NOMO-1 (cell line): ENCODE measurements around the gene TSEN34.
"Not testable (repeated sequence)": the region's sequence is repeated elsewhere in the genome, so short reads cannot be mapped to it uniquely, and the experiment has no call there.

Experiments
- DNase-seq, 2 experiments: peaks; one replicate each; lab custom pipeline; 2025; ENCODE audit not compliant: unreplicated experiment in 2 of 2; lab: John Stamatoyannopoulos, UW

TSEN34 gene

GRCh38 chr19:54183431-54183830 is 7.7 kb upstream of the TSEN34 start:
- DNase-seq: no peak

GRCh38 chr19:54186351-54186750 is 4.8 kb upstream of the TSEN34 start:
- no peak for DNase-seq

- DNase-seq: no peak
Measured at GRCh38 chr19:54186934-54187381, 4.2 kb upstream of the TSEN34 start.

GRCh38 chr19:54188215-54188871 is 2.8 kb upstream of the TSEN34 start:
- peak; percentile 65 to 67 for DNase-seq

GRCh38 chr19:54189145-54189734 is 1.9 kb upstream of the TSEN34 start, which contains the start of gene MBOAT7:
Gene MBOAT7 (minus strand): TSS chr19:54189580. CDS start chr19:54188508, 1,072 bp downstream.
- DNase-seq: no peak

DNA sequence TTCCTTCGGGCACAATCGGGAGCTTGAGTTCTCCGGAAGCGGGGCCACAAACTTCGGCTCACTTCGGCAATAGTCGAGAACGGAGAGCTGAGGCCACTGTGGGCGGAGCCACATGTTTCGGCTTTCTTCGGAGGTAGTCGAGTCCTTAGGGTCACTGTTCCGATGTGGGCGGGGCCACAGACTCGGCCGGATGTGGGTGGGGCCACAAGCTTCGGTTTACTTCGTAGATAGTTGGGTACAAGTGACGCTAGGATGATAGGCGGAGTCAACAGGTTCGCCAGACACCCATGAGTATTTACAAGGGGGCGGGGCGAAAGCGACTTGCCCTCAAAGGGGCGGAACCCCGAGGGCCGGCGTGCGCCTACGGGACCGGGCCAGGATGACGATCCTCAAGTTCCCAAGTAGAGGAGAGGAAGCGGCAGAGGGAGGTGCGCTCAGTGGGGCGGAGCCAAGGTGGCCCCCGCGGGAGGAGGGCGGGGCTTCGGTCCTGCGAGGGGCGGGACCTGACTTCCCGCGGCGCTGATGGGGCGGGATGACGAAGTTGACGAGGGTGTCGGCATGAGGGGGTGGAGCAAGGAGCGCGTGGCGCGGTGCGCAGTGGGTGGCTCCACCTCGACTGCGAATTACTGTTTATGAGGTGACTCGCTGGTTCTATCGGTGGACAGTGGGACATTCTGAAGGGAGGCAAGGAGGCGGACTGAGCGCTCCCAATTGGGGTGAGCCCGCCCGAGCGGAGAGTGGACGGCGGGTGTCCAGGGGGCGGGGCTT is 1.2 kb upstream of the TSEN34 start:
- peak; percentile 100 for DNase-seq

DNA sequence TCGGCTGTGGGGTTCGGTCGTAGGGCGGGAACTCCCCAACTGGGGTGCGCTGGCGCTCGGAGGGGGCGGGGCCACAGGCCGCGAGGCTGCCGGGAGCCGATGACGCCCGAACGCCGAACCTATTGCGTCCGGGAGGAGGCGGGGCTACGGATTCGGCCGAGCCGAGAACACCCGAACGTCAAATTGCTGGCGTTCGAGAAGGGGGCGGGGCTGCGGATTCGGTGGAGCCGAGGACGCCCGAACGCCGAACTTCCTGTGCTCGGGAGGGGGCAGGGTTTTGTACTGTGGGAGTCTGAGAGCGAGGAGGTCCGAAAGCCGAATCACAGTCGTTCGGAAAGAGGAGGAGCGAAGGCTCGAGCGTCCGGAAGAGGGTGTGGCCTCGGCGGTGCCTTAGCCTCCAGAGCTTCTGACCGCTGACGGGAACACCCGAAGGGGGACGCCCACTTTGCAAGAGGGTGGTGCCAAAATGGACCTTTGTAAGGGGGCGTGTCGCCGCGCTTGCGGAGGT is 551 bp upstream of the TSEN34 start:
- peak; percentile 99 to 100 for DNase-seq

GRCh38 chr19:54191811-54192453 is 824 bp downstream of the TSEN34 start:
- no peak for DNase-seq

DNA sequence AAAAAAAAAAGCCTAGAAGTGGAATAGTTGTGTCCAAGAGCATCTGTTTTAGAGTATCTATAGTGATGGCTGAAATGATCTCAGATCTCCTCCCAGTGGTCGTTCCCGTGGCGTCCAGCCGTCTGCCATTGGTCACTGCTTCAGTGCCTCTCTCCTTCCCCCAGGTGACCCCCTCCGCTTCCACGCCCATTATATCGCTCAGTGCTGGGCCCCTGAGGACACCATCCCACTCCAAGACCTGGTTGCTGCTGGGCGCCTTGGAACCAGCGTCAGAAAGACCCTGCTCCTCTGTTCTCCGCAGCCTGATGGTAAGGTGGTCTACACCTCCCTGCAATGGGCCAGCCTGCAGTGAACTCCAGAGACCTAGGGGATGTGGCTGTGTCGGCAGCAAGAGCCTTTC is 1.9 kb downstream of the TSEN34 start:
- no peak for DNase-seq

GRCh38 chr19:54194463-54194862 is 3.4 kb downstream of the TSEN34 start:
- DNase-seq: not testable (repeated sequence)

- no peak for DNase-seq
Measured at GRCh38 chr19:54196536-54196935, 5.4 kb downstream of the TSEN34 start.

DNA sequence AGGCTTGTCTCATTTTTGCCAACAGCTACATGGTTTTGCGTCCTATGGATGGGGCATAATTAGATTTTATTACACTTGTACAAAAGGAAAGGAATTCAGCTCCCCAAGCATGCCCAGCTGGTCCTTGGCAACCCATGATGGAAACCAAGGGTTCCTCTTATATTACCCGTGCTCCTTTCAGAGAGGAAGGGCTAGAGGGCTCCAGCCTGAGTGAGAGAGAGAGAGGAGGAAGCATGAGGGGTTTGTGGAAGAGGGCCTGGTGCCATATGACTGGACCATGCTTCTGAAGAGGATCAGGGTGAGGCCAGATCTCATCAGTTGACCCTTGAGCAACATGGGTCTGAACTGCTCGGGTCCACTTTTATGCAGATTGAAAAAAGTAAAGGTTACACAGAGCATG is 6.0 kb downstream of the TSEN34 start:
- no peak for DNase-seq

DNA sequence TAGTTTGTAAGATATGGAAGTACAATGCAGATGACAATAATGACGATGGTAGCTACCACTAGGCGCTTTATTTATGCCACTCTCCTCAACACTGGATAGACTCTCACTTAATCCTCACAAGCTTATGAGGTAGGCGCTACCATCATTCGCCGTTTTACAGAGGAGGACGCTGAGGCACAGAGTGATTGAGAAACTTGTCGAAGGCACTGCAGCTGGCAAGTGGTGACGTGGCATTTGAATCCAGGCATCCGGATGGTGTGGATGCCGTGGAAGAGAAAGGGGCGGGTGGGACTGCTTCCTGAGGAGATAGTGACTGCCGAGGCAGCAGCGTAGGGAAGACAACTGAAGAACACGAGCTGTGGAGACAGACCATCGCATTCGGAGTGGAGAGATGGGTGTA is 8.3 kb downstream of the TSEN34 start:
- no peak for DNase-seq

DNA sequence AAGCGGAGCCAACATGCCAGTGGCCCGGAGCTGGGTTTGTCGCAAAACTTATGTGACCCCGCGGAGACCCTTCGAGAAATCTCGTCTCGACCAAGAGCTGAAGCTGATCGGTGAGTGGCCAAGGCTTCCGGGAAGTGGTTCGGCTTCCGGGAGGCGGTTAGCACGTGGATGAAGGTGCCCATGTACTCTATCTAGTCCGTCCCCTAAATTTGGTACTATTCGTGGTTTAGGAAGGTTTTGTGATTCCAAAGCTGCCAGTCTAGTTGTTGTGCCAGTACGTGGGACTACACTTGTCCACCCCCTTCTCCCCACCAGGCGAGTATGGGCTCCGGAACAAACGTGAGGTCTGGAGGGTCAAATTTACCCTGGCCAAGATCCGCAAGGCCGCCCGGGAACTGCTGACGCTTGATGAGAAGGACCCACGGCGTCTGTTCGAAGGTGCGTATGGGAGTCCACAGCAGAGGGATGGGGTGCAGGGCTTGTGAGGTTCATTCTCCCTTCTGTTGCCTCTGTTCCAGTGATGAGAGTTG is 10.1 kb downstream of the TSEN34 start:
- DNase-seq: no peak

- DNase-seq: peak in 1 of 2 experiments; percentile 17
Measured at GRCh38 chr19:54201980-54202379, 10.9 kb downstream of the TSEN34 start.

- DNase-seq: no peak
Measured at GRCh38 chr19:54203151-54203611, 12.1 kb downstream of the TSEN34 start.

- no peak for DNase-seq
Measured at GRCh38 chr19:54204767-54205468, 13.8 kb downstream of the TSEN34 start.

DNA sequence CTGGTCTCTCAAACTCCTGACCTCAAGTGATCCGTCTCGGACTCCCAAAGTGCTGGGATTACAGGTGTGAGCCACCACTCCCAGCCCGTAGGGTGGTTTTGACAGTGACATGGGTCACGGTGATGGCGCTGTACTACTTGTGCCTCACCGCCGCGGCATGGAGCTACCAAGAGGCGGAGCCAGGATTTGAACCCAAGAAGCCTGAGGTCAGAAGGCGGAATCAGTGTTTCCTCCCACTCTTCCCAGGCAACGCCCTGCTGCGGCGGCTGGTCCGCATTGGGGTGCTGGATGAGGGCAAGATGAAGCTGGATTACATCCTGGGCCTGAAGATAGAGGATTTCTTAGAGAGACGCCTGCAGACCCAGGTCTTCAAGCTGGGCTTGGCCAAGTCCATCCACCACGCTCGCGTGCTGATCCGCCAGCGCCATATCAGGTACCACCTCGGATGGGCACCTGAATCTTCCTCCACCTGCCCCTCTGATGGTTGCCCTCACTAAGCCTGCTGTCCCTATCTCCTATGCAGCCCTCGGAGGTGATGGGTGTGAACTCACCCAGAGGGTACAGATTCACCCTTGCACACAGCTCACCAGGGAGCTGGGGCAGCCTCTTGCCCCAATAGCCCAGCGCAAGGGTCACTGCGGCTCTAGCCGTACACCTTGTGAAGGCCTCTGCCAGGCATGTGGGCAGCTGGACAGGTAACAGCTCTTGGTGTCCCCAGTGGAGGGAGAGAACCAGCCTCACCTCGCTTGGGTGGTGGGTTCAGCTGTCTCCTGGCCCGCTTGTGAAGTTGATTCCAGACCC is 15.1 kb downstream of the TSEN34 start:
- no peak for DNase-seq

DNA sequence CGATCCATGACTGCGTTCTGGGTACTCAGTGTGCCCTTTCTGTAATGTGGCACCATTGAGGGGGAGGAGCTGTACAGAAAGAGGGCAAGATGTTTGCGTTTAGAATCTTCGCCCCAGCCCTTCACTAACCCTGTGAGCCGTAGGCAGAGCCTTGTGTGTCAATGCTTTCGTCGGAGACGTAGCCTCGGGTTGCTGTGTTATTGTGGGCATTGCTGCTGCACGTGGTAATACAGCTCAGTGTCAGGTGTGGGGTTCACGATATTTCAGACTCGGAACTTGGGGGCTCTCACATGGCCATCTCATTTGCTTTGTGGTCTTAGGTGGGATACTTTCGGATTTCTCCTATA is 15.7 kb downstream of the TSEN34 start:
- no peak for DNase-seq
